ENCODE measurements around the gene KCNT2. TPM values are rescaled to one million over a fixed set of nuclear protein-coding genes. Genes with fewer than 3 reads are reported as not detected.

The KCNT2 gene
- total RNA-seq, 4 donors from 2014 or later = 3.7 to 18.5 (median 6.5) TPM

DNA sequence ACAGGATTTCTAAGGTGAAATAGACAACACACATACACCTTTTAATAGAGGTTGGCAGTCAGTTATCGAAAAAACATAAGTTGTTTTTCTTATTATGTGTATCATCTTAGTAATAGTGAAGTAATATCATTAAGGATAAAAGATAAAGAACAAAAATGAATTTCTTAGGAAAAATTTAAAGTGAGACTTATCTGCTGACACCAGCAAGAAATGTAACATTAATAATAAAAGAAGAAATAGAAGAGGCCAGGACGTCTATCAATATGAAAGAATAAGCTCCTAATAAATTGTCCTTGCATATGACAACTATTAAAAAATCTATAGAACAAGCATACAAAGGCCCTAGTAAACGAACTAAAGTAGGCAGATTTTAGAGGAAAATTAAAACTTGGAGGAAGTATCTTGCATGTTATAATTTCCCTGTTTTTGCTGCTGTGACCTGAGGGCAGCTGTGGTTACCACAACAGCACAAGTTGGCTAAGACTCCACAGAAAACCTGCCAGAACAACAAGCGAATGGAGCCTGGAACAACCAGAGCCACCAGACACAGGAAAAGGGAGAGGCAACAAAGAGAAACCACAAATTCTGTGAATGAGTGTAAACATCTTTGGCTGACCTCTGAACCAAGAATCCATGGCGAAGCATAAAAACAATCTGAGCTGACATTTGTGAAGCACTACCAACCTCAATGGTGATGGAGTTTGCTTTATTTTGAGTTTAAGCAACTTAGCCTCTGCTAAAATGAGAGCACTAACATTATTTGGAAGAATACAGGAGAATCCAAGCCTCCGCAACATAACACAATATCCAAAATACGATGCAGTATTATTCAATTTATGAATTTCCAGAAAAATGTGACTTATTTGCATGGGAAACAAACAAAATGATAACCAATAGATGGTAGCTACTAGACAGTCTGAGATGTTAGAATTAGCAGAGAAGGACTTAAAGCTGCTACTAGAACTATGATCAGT, 207.5 kb downstream of the KCNT2 start:
- DNase-seq = peak; percentile 15 to 29
- 72 to 75% methylated on average over 7 of the region's 7 CpGs for WGBS, 2 donors
- Histone ChIP-seq H3K27ac (peak overlapping the region; percentile 41 to 63 (median 54)), H3K36me3 (no peaks in the 10 kb centered on the region), H3K4me3 (replicated peaks in 1 of 3) (no peak overlapping the region), H3K9me3 (no peaks in the 10 kb centered on the region), H3K4me1 (peaks cover 3% of the 10 kb centered on the region in 2 donors), H3K27me3 (no peaks in the 10 kb centered on the region)
- TF ChIP-seq, protein P1, sequence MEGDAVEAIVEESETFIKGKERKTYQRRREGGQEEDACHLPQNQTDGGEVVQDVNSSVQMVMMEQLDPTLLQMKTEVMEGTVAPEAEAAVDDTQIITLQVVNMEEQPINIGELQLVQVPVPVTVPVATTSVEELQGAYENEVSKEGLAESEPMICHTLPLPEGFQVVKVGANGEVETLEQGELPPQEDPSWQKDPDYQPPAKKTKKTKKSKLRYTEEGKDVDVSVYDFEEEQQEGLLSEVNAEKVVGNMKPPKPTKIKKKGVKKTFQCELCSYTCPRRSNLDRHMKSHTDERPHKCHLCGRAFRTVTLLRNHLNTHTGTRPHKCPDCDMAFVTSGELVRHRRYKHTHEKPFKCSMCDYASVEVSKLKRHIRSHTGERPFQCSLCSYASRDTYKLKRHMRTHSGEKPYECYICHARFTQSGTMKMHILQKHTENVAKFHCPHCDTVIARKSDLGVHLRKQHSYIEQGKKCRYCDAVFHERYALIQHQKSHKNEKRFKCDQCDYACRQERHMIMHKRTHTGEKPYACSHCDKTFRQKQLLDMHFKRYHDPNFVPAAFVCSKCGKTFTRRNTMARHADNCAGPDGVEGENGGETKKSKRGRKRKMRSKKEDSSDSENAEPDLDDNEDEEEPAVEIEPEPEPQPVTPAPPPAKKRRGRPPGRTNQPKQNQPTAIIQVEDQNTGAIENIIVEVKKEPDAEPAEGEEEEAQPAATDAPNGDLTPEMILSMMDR (IDR thresholded peaks at IDR 0.05) = no peak
- no peak for TF ChIP-seq POLR2A (IDR thresholded peaks at IDR 0.05)
- intact Hi-C loops (cut with DNase I) = no loop called here

GRCh38 chr1:196399713-196400112, 208.5 kb downstream of the KCNT2 start:
- peak overlapping the region in 1 of 3 donors; percentile 16 for H3K27ac ChIP-seq
- no peaks in the 10 kb centered on the region for H3K36me3 ChIP-seq
- no peaks in the 10 kb centered on the region for H3K9me3 ChIP-seq
- intact Hi-C loops (cut with DNase I) = no loop called here
- no peaks in the 10 kb centered on the region for H3K4me1 ChIP-seq
- no peak overlapping the region for H3K4me3 ChIP-seq (replicated peaks in 1 of 3)
- no peaks in the 10 kb centered on the region for H3K27me3 ChIP-seq
- 85 to 97% methylated on average over 2 of the region's 2 CpGs for WGBS, 2 donors
- TF ChIP-seq, protein P1 (IDR thresholded peaks at IDR 0.05) = no peak
- TF ChIP-seq POLR2A (IDR thresholded peaks at IDR 0.05) = no peak
- no peak for DNase-seq

DNA sequence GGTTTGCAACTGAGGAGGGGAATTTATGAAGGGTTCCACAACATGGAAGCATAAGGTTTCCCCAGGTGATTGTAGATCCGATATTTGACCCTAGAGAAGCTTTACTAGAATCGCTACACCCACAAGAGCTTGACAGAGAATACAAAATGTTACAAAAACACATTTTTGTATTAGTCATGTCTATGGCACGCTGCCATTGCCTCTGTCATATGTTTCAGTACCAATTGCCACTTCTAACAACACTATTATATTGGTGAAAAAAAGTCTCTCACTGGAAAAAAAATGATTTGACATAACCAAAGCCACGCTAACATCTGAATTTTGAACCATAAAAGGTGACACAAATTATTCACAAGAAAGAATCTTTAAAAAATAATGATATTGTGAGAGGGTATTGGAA, 214.5 kb downstream of the KCNT2 start:
- Histone ChIP-seq H3K36me3 (no peaks in the 10 kb centered on the region), H3K27me3 (no peaks in the 10 kb centered on the region), H3K9me3 (no peaks in the 10 kb centered on the region), H3K27ac (peak overlapping the region in 2 of 3 donors; percentile 50 to 63), H3K4me3 (replicated peaks in 1 of 3) (no peak overlapping the region), H3K4me1 (peaks cover 3 to 8% of the 10 kb centered on the region in 2 donors)
- intact Hi-C loops (cut with DNase I) = no loop called here
- TF ChIP-seq, protein P1 (IDR thresholded peaks at IDR 0.05) = no peak
- no peak for TF ChIP-seq POLR2A (IDR thresholded peaks at IDR 0.05)
- 56 to 58% methylated on average over 4 of the region's 4 CpGs for WGBS, 2 donors
- DNase-seq = peak; percentile 79 to 86

DNA sequence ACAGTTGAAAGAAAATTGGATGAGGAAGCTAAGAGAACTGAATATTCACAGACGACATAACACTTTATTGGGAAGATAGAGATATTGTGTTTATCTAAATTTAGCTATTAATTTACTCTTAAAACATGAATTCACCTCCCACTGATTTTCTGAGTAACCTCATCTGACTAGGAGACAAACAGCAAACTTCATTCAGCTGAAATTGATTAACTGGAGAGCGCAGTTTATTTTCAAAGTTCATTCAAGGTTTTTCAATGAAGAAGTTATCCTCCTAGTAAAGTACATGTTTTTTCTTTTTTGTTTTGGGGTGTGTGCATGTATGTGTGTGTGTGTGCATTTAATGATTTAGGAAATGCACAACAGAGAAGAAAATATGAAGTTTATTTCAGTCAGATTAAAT, 215.0 kb downstream of the KCNT2 start:
- WGBS, 2 donors = 82 to 87% methylated on average over 2 of the region's 2 CpGs
- no peaks in the 10 kb centered on the region for H3K27me3 ChIP-seq
- intact Hi-C loops (cut with DNase I) = no loop called here
- no peak for DNase-seq
- H3K36me3 ChIP-seq = no peaks in the 10 kb centered on the region
- no peak for TF ChIP-seq POLR2A (IDR thresholded peaks at IDR 0.05)
- TF ChIP-seq, protein P1 (IDR thresholded peaks at IDR 0.05) = no peak
- H3K4me1 ChIP-seq = peaks cover 3 to 8% of the 10 kb centered on the region in 2 donors
- peak overlapping the region in 2 of 3 donors; percentile 50 to 63 for H3K27ac ChIP-seq
- no peaks in the 10 kb centered on the region for H3K9me3 ChIP-seq
- H3K4me3 ChIP-seq (replicated peaks in 1 of 3) = no peak overlapping the region

- Histone ChIP-seq H3K27me3 (no peaks in the 10 kb centered on the region), H3K4me1 (no peaks in the 10 kb centered on the region), H3K9me3 (no peaks in the 10 kb centered on the region), H3K36me3 (no peaks in the 10 kb centered on the region), H3K4me3 (replicated peaks in 1 of 3) (no peak overlapping the region), H3K27ac (no peak overlapping the region)
- intact Hi-C loops (cut with DNase I) = no loop called here
- DNase-seq = no peak
- TF ChIP-seq POLR2A (IDR thresholded peaks at IDR 0.05) = no peak
- TF ChIP-seq, protein P1 (IDR thresholded peaks at IDR 0.05) = no peak
- WGBS, 2 donors = 88 to 93% methylated on average over 3 of the region's 3 CpGs
Observed at GRCh38 chr1:196387766-196388165, 220.5 kb downstream of the KCNT2 start.

Measured in thyroid gland (tissue), 4 donors.